Tibial nerve (tissue), 4 donors: Measurements from ENCODE around the gene RPL35. TPM values are rescaled to one million over a fixed set of nuclear protein-coding genes. Genes with fewer than 3 reads are reported as not detected.
"Not testable (repeated sequence)": the region's sequence is repeated elsewhere in the genome, so short reads cannot be mapped to it uniquely, and the experiment has no call there.

Experiments
- DNase-seq, 2 donors: peaks; one replicate each; pipeline ENCODE4 v3.0.0-alpha.2; 2019; ENCODE audit warnings: low spot score in 2 of 2
- H3K27ac ChIP-seq, 4 donors: fragments of 200-600 bp; sonication (generic) in 3 of 4; one replicate each; pipeline ENCODE4 v1.5.1; 2017 to 2019; ENCODE audit warnings: mild to moderate bottlenecking in 1 of 4
- H3K27me3 ChIP-seq, 2 donors: fragments of 200-600 bp; sonication (generic) in 1 of 2; one replicate each; pipeline versions ENCODE4 v1.5.1 to v1.6.0; 2017 to 2019
- H3K36me3 ChIP-seq, 3 donors: fragments of 200-600 bp; sonication (generic); one replicate each; pipeline ENCODE4 v1.5.1; 2018 to 2019
- H3K4me1 ChIP-seq, 4 donors: fragments of 200-600 bp; sonication (generic) in 3 of 4; one replicate each; pipeline ENCODE4 v1.5.1; 2017 to 2019
- H3K4me3 ChIP-seq, 4 donors: fragments of 200-600 bp; sonication (generic) in 3 of 4; one replicate each; pipeline ENCODE4 v1.5.1; 2017 to 2019; ENCODE audit warnings: mild to moderate bottlenecking in 1 of 4, moderate library complexity in 1 of 4
- H3K9me3 ChIP-seq, 4 donors: fragments of 200-600 bp; sonication (generic) in 3 of 4; one replicate each; pipeline ENCODE4 v1.5.1; 2017 to 2019
- EP300 ChIP-seq, 2 donors: sonication (generic); formaldehyde crosslinking; IDR thresholded peaks; one replicate each; pipeline ENCODE4 v1.6.1; 2017; ENCODE audit warnings: antibody characterized with exemption in 2 of 2, mild to moderate bottlenecking in 1 of 2
- POLR2A ChIP-seq, 2 donors: fragments of 450-650 bp; IDR thresholded peaks; one replicate each; pipeline ENCODE4 v1.6.1; 2017; ENCODE audit warnings: antibody characterized with exemption in 2 of 2, mild to moderate bottlenecking in 2 of 2, moderate library complexity in 2 of 2
- WGBS, 2 donors: methylation state at CpG; one replicate each; pipeline ENCODE4 v1.1.5; 2018; 5-methylcytosine and 5-hydroxymethylcytosine counted together
- total RNA-seq, 4 donors: library from RNA; depleted of rRNA; stranded (reverse); fragments of >200 nt; gene quantifications; one replicate each; pipeline ENCODE4 v1.1.0, GENCODE V29; 2016
- TF ChIP-seq, protein P1 (sequence below), 5 experiments: fragments of 200-600 bp in 3 of 5; fragments of 450-650 bp in 2 of 5; sonication (generic) in 3 of 5; IDR thresholded peaks; one replicate each; pipeline ENCODE4 v1.5.1; 2016 to 2019; ENCODE audit warnings: antibody characterized with exemption in 5 of 5, mild to moderate bottlenecking in 3 of 5, moderate library complexity in 2 of 5

RPL35 gene
- total RNA-seq, 4 donors from 2014 or later: 1,854 to 2,171 (median 1,912) TPM

DNA sequence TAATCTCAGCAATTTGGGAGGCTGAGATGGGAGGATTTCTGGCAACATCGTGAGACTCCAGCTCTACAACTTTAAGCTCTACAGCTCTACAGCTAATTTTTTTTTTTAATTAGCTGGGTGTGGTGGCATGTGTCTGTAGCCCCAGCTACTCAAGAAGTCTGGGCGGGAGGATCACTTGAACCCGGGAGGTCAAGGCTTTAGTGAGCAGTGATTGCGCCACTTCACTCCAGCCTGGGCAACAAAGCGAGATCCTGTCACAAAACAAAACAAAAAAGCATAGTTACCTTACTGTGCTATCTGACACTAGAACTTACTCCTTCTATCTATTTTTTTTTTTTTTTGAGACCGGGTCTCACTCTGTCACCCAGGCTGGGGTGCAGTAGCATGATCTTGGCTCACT is 14.8 kb downstream of the RPL35 start:
- H3K27me3 ChIP-seq: no peaks in the 10 kb centered on the region
- H3K27ac ChIP-seq: no peak overlapping the region
- no peak overlapping the region for H3K4me3 ChIP-seq
- TF ChIP-seq EP300 (IDR thresholded peaks at IDR 0.05) (no peak), POLR2A (IDR thresholded peaks at IDR 0.05) (no peak)
- TF ChIP-seq, protein P1, sequence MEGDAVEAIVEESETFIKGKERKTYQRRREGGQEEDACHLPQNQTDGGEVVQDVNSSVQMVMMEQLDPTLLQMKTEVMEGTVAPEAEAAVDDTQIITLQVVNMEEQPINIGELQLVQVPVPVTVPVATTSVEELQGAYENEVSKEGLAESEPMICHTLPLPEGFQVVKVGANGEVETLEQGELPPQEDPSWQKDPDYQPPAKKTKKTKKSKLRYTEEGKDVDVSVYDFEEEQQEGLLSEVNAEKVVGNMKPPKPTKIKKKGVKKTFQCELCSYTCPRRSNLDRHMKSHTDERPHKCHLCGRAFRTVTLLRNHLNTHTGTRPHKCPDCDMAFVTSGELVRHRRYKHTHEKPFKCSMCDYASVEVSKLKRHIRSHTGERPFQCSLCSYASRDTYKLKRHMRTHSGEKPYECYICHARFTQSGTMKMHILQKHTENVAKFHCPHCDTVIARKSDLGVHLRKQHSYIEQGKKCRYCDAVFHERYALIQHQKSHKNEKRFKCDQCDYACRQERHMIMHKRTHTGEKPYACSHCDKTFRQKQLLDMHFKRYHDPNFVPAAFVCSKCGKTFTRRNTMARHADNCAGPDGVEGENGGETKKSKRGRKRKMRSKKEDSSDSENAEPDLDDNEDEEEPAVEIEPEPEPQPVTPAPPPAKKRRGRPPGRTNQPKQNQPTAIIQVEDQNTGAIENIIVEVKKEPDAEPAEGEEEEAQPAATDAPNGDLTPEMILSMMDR (IDR thresholded peaks at IDR 0.05): no peak
- H3K9me3 ChIP-seq: no peaks in the 10 kb centered on the region
- no peak for DNase-seq
- peaks cover 0 to 22% (median 3%) of the 10 kb centered on the region in 4 donors for H3K4me1 ChIP-seq
- 88 to 94% methylated on average over 6 of the region's 6 CpGs for WGBS, 2 donors
- H3K36me3 ChIP-seq: no peaks in the 10 kb centered on the region

DNA sequence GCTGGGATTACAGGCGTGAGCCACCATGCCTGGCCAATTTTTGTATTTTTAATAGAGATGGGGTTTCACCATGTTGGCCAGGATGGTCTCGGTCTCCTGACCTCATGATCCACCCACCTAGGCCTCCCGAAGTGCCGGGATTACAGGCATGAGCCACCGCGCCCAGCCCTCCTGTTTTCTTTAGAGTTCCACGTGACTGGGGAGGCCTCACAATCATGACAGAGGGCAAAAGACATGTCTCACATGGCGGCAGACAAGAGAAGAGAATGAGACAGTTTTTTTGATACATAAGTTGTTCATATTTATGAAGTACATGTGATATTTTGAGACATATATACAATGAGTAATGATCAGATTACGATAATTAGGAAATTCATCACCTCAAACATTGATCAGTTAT is 15.3 kb downstream of the RPL35 start:
- not testable (repeated sequence) for H3K27me3 ChIP-seq
- 89 to 94% methylated on average over 9 of the region's 9 CpGs for WGBS, 2 donors

DNA sequence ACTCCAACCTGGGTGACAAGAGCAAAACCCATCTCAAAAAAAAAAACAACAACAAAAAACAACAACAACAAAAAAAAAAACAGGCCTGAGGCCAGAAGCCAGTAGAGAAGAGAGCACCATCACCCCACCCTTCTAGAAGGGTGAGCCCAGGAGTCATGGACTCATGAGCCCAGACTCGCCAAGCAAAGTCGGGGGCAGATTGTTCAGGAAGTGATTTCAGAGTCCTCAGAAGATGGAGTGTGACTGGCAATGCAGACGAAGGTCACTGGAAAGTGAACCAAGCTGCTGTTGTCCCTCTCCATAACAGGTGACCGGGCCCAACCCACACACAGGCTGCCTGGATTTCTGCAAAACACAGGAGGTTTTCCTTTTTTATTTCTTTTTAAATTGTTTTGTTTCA is 17.5 kb downstream of the RPL35 start:
- TF ChIP-seq EP300 (IDR thresholded peaks at IDR 0.05) (no peak), POLR2A (IDR thresholded peaks at IDR 0.05) (no peak)
- TF ChIP-seq, protein P1 (IDR thresholded peaks at IDR 0.05): no peak
- no peaks in the 10 kb centered on the region for H3K36me3 ChIP-seq
- no peaks in the 10 kb centered on the region for H3K9me3 ChIP-seq
- WGBS, 2 donors: 66 to 77% methylated on average over 4 of the region's 4 CpGs
- H3K4me3 ChIP-seq: no peak overlapping the region
- H3K27me3 ChIP-seq: no peaks in the 10 kb centered on the region
- no peak overlapping the region for H3K27ac ChIP-seq
- peaks cover 0 to 10% (median 0%) of the 10 kb centered on the region in 4 donors for H3K4me1 ChIP-seq
- no peak for DNase-seq

More for the DNA sequence above, 15.3 kb downstream of the RPL35 start:
- peaks cover 0 to 17% (median under 1%) of the 10 kb centered on the region in 4 donors for H3K4me1 ChIP-seq
- not testable (repeated sequence) for H3K9me3 ChIP-seq, DNase-seq, H3K27ac ChIP-seq, H3K36me3 ChIP-seq, H3K4me3 ChIP-seq

DNA sequence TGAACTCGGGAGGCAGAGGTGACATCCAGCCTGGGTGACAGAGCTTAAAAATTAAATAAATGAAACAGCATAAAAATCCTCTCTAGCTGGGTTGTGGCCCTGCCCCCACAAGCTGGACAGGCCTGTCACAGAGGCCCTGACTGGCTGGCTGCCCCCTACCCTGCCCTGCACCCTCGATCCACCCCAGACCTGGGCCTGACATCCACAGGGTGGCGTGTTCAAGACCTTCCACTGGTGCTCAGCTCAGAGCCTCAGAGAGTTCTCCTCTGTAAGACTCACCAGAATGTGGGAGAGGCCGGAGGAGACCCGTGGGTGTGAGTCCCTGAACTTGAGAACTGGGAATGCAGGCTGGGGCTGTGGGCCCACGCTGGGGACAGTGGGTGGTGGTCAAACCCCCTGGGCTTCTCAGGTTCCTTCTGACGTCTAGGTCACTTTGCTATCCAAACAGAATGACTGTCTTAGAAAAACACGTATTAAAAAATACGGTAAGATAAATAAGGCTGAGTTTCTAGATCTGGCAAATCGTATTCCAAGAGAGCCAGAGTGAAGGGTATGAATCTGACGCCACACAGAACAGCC is 18.2 kb downstream of the RPL35 start:
- DNase-seq: no peak
- no peak overlapping the region for H3K27ac ChIP-seq
- no peak for TF ChIP-seq EP300 (IDR thresholded peaks at IDR 0.05)
- TF ChIP-seq, protein P1 (IDR thresholded peaks at IDR 0.05): no peak
- no peak for TF ChIP-seq POLR2A (IDR thresholded peaks at IDR 0.05)
- 60 to 64% methylated on average over 11 of the region's 11 CpGs for WGBS, 2 donors
- no peak overlapping the region for H3K4me3 ChIP-seq
- no peaks in the 10 kb centered on the region for H3K27me3 ChIP-seq
- peaks cover 0 to 10% (median 0%) of the 10 kb centered on the region in 4 donors for H3K4me1 ChIP-seq
- H3K9me3 ChIP-seq: no peaks in the 10 kb centered on the region
- no peaks in the 10 kb centered on the region for H3K36me3 ChIP-seq

DNA sequence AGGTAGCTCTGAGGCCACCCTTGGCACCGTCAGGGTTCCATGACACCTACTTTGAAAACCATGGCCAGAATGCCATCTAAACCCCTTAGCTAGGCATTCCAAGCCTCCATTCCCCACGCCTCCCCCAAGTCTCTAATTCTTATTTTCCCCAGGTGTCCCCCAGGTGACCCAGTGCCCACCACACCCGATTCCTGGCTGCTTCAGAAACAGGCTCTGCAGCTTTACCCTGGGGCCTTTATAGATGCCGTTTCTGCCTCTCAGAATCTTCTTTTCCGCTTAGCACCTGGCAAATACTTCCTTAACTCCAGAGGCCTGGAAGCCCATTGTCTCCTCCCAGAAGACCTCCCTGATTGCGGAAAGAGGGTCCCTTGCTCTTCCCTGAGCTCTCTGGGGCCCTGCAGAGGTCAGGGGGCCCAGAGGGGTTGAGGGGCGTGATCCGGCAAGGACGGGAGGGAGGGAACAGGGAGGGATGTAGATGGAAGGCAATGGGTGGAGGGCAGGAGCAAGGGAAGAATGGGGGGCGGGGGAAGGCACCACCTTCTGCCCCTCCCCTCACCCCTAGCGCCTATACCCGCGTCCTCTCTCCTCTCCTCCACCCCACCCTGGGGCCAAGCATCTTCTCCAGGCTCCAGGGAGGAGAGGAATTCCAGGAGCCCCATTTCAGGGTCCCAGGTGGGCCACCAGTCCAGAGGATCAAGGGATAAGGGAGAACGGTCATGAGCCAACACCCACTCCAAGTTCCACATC is 20.5 kb downstream of the RPL35 start:
- no peak for DNase-seq
- TF ChIP-seq POLR2A (IDR thresholded peaks at IDR 0.05): no peak
- TF ChIP-seq, protein P1 (IDR thresholded peaks at IDR 0.05): no peak
- TF ChIP-seq EP300 (IDR thresholded peaks at IDR 0.05): no peak
- no peak overlapping the region for H3K4me3 ChIP-seq
- no peaks in the 10 kb centered on the region for H3K27me3 ChIP-seq
- peaks cover 0 to 10% (median 0%) of the 10 kb centered on the region in 4 donors for H3K4me1 ChIP-seq
- no peaks in the 10 kb centered on the region for H3K36me3 ChIP-seq
- no peaks in the 10 kb centered on the region for H3K9me3 ChIP-seq
- 79 to 80% methylated on average over 14 of the region's 14 CpGs for WGBS, 2 donors
- H3K27ac ChIP-seq: no peak overlapping the region
